ENCODE measurements around the gene MARCKS.
"Not testable (repeated sequence)": the region's sequence is repeated elsewhere in the genome, so short reads cannot be mapped to it uniquely, and the experiment has no call there.

Gene MARCKS

GRCh38 chr6:113888493-113888892 lies 31.3 kb downstream of the MARCKS start:
- no peak for DNase-seq

DNA sequence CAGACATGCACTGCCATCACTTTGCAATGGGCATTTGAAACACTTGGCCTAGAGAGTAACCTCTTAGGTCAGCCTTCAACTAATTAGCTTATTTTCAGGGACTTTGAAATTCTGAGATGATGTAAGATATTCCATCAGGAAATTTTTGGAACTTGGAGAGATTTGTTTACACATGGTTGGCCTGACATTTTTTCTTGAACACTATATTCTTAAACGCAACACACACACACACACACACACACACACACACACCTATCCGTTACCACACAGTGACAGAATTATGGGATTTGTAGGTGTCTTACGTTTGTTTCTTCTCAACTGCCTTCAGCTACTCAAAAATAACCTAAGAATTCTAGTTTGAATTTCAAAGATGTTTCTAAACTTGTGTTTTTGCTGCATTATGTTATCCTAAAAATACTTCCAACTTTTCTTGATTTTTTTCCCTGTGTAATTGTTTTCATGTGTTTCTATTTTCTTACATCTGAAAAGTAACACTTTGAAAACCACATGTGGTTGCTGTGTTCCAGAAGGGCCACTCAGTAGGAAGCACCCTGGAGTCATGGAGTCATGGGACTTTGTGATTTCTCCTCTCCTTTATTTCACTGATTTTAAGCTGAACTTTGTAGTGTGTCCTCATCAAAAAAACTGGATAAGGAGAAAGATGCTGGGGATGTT lies 31.9 kb downstream of the MARCKS start:
- no peak for DNase-seq

DNA sequence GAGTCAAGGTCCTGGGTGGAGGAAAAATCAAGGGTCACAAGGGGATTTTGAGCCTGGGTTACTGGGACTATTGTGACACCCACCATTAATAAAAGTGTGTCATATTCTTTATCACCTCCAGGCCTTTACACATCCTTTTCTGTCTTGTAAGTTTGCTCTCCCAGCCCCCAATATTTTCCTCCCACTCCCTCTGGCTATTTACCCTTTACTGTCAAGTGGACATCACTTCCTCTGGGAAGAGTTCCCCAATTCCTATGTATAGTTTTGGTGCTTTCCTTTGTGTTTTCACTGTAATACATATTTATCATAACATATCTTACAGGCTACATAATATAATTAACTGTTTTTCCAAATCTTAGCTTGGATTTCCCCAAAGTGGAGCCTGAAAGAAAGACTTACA lies 36.3 kb downstream of the MARCKS start:
- no peak for DNase-seq

DNA sequence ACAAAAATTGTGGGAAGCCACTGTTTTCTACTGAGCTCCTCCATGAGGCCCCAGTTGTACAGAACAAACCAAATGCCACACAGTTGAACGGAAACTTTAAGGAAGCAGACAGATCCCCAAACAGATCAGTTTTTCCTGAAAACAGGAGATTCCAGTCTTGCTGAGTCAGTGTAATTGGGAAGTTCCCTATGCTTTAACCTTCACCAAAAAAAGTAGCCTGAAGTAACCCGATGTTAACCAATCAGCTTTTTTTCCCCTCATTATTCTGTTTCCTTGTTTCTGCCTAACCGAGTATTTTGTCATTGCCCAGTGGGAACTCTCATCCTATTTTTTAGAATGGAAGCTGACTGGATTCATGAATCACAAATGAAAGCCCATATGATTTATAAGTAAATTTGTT lies 36.7 kb downstream of the MARCKS start:
- no peak for DNase-seq

DNA sequence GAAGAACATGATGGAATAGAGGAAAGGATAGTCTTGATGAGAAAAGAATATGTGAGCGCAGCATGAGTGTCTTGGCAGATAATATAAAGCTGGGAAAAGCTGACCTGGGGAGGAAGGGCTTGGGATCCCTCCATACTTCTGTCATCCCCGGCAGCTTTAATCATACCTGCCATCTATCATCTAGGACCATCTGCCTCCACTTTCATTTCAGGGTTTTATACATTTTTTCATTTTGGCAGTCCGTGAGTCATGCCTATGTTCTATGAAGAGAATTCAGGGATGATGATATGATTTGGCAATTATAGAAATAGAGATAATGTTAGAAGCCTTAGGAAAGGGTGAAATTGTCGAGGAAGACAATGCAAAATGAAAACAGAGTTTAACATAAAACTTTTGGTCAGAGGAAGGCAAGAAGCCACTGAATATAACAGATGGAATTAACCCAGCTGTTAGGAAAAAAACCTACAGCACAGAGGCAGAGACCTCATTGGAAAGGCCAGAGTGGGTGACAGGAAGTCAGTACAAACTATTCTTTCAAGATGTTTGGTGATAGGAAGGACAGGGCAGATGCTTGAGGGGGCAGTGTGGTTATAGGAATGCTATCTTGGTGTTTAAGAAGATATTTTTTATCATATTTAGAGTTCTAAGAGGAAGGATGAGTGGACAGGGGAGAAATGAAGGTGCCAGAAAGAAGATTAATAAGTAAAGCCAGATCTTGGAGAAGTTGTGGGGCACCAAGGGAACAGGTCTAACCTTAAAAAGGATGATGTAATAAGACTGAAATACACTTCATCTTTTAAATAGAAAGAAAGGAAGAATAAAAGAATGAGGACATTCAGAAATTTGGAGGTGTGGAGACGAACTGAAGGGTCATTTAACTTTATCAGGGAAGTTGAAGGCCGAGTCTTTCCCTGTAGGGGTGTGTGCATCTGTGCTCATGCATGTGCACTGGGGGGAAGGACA lies 37.8 kb downstream of the MARCKS start:
- no peak for DNase-seq

DNA sequence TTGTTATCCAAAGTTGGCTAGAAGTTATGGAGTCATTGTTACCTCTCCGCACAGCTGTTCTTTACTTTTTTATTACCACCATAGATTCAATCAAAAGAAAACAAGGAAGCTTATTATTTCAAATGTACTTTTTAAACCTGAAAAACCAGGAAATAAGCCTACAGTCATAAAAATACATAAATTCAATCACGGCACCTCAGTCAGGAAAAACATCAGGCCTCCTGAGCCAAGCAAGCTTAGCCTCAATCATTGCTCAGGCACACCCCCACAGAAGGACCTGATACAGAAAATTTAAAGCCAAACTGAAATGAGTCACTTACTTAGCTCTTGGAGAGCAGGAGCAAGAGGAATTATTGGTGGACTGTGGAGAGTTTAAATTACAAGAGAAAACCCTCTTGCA lies 44.3 kb downstream of the MARCKS start:
- DNase-seq, result no peak

GRCh38 chr6:113903666-113904330 lies 46.7 kb downstream of the MARCKS start:
- DNase-seq, result no peak

- no peak for DNase-seq
Measured at GRCh38 chr6:113907102-113907815, 50.1 kb downstream of the MARCKS start.

DNA sequence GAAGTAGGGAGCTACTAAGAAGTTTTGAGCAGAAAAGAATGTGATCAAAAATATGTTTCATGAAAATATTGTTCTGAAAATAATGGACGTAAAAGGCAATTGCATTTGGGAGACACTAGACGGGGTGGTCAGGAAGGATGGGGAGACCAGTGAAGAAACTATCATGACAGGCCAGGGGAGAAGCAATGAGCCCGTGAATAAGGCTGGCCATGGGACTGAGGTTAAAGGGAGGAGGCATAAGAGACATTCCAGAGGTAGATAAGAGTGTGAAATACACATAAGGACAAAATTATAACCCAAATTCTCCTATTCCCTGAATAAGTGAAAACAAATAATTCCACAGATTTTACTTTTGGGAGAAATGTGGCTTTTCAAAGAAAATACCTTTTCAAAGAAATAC lies 51.7 kb downstream of the MARCKS start:
- DNase-seq, result no peak

DNA sequence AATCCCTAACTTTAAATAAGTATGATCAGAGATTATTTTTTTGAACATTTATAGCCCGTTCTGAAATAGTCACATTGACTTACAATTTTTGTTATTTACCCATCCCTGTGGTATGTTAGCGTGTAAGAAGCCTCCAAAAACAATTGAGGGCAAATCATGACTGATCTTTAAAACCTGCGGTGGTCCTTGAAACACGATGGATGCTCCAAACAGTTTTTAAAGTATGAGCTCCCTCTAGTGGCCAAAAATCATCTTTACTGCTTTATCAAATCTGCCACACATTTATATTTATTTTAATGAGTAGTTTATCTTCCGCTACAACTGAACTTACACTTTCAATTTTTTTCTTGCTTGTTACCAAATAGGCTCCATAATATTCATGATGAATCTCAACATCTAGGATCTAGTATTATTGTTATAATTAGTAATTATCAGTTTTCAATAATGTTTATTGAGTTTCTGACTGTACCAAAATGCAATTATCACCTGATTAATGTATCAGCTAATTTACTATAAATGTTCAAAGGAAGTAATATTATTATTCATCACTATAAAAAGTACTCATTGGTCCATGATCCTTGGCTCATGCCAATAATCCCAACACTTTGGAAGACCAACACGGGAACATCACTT lies 52.2 kb downstream of the MARCKS start:
- DNase-seq, result no peak

- not testable (repeated sequence) for DNase-seq
Measured at GRCh38 chr6:113910285-113910684, 53.1 kb downstream of the MARCKS start.

Measured in stimulated activated CD4-positive, alpha-beta T cell treated with anti-CD3 and anti-CD28 coated beads, Interleukin-4, amount 100 ng/mL, for 1 hour (primary cell).